Measurements from ENCODE around the gene IFNK. TPM values are rescaled to one million over a fixed set of nuclear protein-coding genes. Genes with fewer than 3 reads are reported as not detected.

The IFNK gene, protein sequence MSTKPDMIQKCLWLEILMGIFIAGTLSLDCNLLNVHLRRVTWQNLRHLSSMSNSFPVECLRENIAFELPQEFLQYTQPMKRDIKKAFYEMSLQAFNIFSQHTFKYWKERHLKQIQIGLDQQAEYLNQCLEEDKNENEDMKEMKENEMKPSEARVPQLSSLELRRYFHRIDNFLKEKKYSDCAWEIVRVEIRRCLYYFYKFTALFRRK
- not detected for total RNA-seq

DNA sequence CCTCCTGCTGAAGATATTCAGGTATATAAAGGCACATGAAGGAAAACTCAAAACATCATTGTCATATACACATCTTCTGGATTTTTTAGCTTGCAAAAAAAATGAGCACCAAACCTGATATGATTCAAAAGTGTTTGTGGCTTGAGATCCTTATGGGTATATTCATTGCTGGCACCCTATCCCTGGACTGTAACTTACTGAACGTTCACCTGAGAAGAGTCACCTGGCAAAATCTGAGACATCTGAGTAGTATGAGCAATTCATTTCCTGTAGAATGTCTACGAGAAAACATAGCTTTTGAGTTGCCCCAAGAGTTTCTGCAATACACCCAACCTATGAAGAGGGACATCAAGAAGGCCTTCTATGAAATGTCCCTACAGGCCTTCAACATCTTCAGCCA, at the start of gene IFNK:
Gene IFNK, plus strand, starts transcription at position 55 of the 400 bp plus-strand sequence. Its CDS starts 47 bp downstream, at position 102.
- no peaks in the 10 kb centered on the region for H3K9me3 ChIP-seq (ENCODE audit: low read depth, low read length)
- no peaks in the 10 kb centered on the region for H3K27me3 ChIP-seq (ENCODE audit: insufficient read depth, low read length)
- no peak within 1 kb of the TSS for H3K4me3 ChIP-seq (ENCODE audit: low read length)
- H3K4me1 ChIP-seq (ENCODE audit: insufficient read depth, low read length), result peaks cover 11% of the 10 kb centered on the region

DNA sequence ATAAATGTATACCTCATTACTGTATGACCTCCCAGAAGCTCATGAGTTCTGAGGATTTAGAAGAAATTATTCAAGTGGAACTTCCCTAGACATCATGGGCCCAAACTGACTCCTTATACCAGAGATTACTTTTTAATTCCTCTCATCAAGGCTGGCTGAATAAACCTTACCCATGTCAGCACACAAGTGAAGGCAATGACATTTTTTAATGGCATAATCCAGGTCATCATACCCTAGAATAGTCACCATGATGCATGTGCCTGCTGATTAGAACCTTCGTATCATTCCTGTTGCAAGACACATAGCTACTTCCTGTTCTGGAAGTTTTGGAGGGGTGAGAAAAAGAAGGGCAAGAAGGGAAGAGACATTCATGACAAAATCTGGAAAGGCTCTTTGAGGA, 49.8 kb upstream of the IFNK start:
- Histone ChIP-seq H3K27me3 (ENCODE audit: insufficient read depth, low read length) (no peaks in the 10 kb centered on the region), H3K4me1 (ENCODE audit: insufficient read depth, low read length) (peaks cover 14% of the 10 kb centered on the region), H3K9me3 (ENCODE audit: low read depth, low read length) (peaks cover 9% of the 10 kb centered on the region), H3K4me3 (ENCODE audit: low read length) (no peak overlapping the region)

DNA sequence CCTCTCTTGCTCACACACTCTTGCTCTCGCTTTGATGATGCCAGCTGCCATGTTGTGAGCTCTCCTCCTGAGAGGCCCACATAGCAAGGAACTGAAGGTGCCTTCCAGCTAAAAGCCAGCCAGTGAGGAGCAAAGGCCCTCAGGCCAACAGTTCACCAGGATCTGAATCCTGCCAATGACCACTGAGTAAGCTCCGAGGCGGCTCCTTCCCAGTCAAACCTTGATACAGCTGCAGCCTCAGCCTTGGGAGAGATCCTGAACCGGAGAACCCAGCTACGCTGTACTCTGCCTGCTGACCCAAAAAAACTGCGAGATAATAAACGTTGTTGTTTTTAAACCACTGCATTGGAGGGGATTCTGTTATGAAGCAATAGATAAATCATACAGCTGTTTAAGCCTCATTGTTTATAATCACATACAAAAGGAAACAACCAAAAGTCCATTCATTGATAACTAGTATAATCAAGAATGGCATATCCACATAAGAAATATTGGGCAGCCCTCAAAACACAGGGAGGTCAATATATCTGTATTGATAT, 49.0 kb upstream of the IFNK start:
- no peaks in the 10 kb centered on the region for H3K27me3 ChIP-seq (ENCODE audit: insufficient read depth, low read length)
- H3K9me3 ChIP-seq (ENCODE audit: low read depth, low read length), result peaks cover 9% of the 10 kb centered on the region
- H3K4me3 ChIP-seq (ENCODE audit: low read length), result no peak overlapping the region
- peaks cover 16% of the 10 kb centered on the region for H3K4me1 ChIP-seq (ENCODE audit: insufficient read depth, low read length)

DNA sequence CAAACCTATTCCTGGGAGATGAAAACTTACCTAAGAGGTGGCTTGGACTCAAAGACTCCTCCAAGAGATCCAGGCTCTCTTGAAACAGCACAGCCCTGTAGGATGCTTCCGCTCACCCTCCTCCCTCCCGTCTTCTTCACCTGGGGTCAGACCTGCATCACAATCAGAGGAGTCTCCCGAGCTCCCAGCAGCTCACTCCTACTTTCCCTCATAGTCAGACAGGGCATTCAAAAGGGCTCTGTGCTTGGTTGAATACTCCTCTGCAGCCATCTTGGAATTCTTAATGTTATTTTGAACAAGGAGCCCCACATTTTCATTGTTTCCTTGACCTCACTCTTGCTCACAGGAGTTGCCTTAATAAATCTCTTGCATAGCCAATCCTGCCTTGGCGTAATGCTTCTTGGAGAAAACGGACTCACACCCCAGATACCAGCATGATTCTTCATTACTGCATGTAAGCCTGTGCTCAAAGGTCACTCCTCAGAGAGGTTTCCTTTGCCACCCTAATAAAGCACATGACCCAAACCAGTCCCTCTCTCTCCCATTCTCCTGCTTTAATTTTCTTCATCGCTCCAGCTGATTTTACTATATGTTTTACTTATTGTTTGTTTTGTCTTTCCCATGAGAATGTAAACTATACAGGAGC, 47.1 kb upstream of the IFNK start:
- Histone ChIP-seq H3K27me3 (ENCODE audit: insufficient read depth, low read length) (no peaks in the 10 kb centered on the region), H3K4me3 (ENCODE audit: low read length) (no peak overlapping the region), H3K9me3 (ENCODE audit: low read depth, low read length) (peaks cover 9% of the 10 kb centered on the region), H3K4me1 (ENCODE audit: insufficient read depth, low read length) (peaks cover 12% of the 10 kb centered on the region)

DNA sequence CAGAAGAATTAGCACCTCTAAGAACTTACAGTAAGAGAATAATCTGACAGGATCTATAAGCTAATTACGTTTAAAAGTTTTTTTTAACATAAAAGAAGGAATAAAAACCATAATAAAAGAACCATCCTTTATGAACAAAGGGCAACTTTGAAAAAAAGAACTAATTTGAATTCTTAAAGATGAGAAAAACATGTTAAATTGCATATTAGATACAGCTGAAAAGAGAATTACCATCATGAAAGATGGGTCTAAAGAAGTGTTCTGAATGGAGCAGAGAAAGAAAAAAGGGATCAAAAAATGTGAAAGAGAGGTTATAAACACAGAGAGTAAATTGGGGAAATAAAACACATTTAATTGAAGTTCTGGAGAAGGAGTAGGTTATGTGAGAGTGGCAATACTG, 45.8 kb upstream of the IFNK start:
- Histone ChIP-seq H3K4me1 (ENCODE audit: insufficient read depth, low read length) (peaks cover 19% of the 10 kb centered on the region), H3K9me3 (ENCODE audit: low read depth, low read length) (peaks cover 9% of the 10 kb centered on the region), H3K27me3 (ENCODE audit: insufficient read depth, low read length) (no peaks in the 10 kb centered on the region), H3K4me3 (ENCODE audit: low read length) (no peak overlapping the region)

DNA sequence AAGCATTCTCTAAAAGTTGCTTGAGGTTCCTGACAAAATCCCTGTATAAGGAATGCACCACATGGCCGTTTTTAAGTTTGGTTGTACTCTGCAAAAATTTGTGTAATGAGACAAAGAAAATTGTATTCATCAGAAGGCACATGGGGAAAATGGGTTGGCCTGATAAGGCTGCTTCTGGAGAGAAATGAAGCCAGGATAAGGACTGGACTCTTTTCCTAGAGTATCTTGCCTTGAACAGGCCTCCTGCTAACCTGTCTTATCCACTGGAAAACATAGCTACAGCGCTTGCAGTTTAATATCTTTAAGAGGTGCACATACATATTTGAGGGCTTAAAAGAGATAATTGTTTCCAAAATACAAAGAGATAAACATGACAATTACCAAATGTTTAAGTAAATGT, 41.4 kb upstream of the IFNK start:
- Histone ChIP-seq H3K4me1 (ENCODE audit: insufficient read depth, low read length) (peaks cover 35% of the 10 kb centered on the region), H3K4me3 (ENCODE audit: low read length) (no peak overlapping the region), H3K9me3 (ENCODE audit: low read depth, low read length) (peaks cover 9% of the 10 kb centered on the region), H3K27me3 (ENCODE audit: insufficient read depth, low read length) (no peaks in the 10 kb centered on the region)

DNA sequence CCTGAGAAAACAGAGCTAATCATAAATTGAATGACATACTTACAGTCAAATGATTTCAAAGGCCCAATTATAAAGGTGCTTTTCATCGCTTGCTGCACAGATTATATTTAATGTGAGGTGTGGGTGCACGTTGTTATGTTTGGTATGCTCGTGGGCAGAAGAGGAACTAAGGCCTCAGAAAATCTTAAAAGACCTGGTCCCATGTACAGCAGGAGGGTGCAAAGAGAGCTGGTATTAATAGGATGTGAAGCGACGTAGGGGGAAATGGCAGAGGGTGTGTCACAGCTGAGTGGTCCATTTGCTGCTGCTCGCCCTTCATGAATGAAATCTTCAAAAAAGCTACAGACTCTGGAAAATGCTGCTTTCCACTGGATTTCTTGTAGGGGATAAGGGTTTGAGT, 40.5 kb upstream of the IFNK start:
- H3K9me3 ChIP-seq (ENCODE audit: low read depth, low read length), result peaks cover 4% of the 10 kb centered on the region
- no peaks in the 10 kb centered on the region for H3K27me3 ChIP-seq (ENCODE audit: insufficient read depth, low read length)
- no peak overlapping the region for H3K4me3 ChIP-seq (ENCODE audit: low read length)
- peaks cover 39% of the 10 kb centered on the region for H3K4me1 ChIP-seq (ENCODE audit: insufficient read depth, low read length)

DNA sequence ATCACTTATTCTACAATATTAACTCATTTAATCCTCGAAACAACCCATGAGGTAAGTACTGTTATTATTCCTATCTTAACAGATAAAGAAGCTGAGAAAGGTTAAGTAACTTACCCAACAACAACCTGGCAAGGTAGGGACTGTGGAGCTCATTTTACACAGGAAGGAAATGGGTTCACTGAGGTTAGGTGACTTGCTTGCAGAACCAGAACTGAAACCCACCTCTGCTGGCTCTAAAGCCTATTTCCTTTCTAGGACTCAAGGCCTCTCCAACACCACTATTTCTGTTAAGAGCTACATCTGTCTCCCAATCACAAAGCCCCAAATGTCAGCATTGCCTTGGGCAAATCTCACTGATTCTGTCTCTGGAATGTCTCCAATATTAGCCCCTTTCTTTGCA, 38.9 kb upstream of the IFNK start:
- Histone ChIP-seq H3K4me3 (ENCODE audit: low read length) (no peak overlapping the region), H3K4me1 (ENCODE audit: insufficient read depth, low read length) (peaks cover 45% of the 10 kb centered on the region), H3K9me3 (ENCODE audit: low read depth, low read length) (no peaks in the 10 kb centered on the region), H3K27me3 (ENCODE audit: insufficient read depth, low read length) (no peaks in the 10 kb centered on the region)

DNA sequence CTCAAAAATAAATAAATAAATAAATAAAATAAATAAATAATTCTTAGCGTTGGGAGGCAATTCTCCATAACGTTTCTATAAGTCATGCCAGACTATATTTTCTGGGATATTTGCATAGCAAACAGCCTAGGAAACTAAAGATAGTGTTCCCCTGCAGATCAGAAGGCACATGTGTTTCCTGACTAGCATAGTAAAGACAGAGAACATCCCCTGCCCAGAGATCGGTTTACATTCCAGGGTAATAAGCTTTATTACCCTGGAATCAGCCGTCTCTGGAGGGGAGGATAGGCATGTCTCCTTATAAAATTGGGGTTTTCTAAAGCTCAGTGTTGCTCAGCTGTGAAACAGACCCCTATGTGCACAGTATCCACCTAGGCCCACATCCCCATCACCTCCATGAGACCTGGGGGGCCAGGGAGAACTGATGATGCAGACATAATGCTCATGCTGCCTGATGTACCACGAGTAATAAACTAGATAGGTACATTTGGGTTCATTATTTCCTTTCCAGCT, 36.9 kb upstream of the IFNK start:
- H3K9me3 ChIP-seq (ENCODE audit: low read depth, low read length), result no peaks in the 10 kb centered on the region
- no peak overlapping the region for H3K4me3 ChIP-seq (ENCODE audit: low read length)
- no peaks in the 10 kb centered on the region for H3K27me3 ChIP-seq (ENCODE audit: insufficient read depth, low read length)

DNA sequence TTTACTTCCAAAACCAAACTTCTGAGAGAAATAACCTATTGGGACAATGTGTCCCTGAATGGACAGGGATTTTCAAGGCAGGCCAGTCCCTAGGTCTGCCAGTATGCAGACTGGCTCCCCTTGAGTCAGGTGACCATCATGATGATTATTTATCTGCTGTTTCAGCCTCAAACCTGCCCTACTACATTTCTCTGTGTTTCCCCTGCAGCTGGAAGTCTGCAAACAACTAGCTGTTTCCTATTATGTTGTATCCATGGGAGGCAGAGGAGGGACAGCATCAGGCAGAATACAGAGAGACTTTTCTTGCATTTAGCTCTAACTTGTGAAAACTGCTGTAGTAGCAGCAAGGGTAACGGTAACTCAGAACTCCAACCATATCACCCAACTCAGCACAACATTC, 36.2 kb upstream of the IFNK start:
- H3K4me3 ChIP-seq (ENCODE audit: low read length), result no peak overlapping the region
- no peaks in the 10 kb centered on the region for H3K27me3 ChIP-seq (ENCODE audit: insufficient read depth, low read length)
- no peaks in the 10 kb centered on the region for H3K9me3 ChIP-seq (ENCODE audit: low read depth, low read length)
- peaks cover 46% of the 10 kb centered on the region for H3K4me1 ChIP-seq (ENCODE audit: insufficient read depth, low read length)

More for the DNA sequence above, 36.9 kb upstream of the IFNK start:
- H3K4me1 ChIP-seq (ENCODE audit: insufficient read depth, low read length), result peaks cover 52% of the 10 kb centered on the region

DNA sequence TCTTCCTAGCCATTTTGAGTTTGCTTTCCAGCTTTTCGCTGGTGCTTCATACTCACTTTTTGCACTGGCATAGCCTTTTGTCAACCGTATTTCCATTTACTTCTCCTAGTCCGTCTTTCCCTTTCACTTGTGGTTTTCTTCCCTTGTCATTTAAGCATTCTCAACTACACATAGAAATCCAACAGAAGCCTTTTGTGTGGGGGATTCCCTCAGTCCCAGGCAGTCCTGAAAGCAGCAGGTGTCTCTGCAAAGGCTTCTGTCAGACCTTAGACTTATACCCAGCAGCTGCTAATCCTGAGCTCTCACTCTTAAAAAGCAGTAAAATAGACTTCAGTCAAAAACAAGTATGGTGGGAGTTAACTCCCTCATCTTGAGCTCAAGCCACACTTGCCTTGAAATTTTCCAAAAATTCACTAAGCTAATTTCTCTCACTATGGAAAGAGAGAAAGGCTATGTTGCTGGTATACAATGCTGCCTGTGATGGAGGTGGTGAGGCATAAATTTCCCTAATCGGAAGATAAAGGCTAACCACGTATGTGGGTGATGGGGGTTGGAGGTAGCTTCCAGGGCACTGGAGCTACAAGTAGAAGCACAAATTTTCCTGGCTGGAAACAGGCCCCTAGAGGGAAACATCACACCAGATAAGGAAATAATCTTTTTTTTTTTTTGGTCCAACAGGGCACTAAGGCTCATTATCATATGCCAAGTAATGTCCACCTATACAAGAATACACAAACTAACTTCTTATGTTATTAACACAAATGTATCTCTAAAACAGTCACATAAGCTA, 34.8 kb upstream of the IFNK start:
- Histone ChIP-seq H3K4me1 (ENCODE audit: insufficient read depth, low read length) (peaks cover 40% of the 10 kb centered on the region), H3K4me3 (ENCODE audit: low read length) (no peak overlapping the region), H3K27me3 (ENCODE audit: insufficient read depth, low read length) (no peaks in the 10 kb centered on the region), H3K9me3 (ENCODE audit: low read depth, low read length) (no peaks in the 10 kb centered on the region)

DNA sequence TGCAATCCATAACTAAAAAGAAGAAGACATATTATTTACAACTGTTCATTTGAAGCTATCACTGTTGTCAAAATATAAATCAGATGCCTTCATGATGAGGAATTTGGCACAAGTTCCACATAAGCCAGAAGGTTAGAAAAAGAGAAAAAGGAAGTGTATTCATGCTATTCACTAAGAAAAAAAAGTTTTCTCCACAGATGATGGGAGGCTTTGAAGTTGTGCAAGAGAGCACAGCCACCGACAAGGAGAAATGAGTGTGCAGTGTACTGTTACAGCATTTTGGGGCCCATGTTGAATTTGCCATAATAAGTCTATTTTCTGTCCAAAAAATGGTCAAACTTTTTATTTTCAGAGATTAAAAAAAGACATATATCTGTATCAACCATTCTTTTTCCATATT, 32.9 kb upstream of the IFNK start:
- no peak overlapping the region for H3K4me3 ChIP-seq (ENCODE audit: low read length)
- no peaks in the 10 kb centered on the region for H3K9me3 ChIP-seq (ENCODE audit: low read depth, low read length)
- no peaks in the 10 kb centered on the region for H3K27me3 ChIP-seq (ENCODE audit: insufficient read depth, low read length)
- peaks cover 34% of the 10 kb centered on the region for H3K4me1 ChIP-seq (ENCODE audit: insufficient read depth, low read length)

DNA sequence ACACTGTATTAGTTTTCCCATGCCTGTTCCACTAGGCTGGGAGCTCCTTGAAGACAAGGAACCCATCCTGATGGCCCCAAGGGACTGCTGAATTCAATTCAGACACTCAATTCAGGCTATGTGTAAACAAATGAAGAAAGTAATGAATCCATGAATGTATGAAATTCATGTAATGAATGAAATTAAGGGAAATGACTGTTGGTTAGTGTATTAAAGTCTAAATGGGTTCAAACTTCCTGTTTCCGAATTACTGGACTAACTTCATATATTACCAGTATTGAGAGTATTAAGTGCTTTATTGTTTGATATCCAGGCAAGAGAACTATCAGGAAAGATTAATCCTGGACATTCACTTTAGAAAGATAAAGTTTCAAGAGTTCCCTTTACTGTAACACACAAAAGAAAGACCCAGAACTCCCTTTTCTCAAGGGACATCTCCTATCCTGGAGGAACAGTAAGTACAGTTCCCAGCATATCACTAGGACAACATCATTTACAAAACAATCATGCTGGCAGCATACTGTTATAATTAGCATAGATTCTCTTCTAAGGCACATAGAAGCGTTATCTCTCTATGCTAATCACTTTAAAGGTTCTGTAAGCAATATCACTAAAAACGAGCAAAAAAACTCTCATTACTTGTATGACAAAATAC, 28.5 kb upstream of the IFNK start:
- Histone ChIP-seq H3K27me3 (ENCODE audit: insufficient read depth, low read length) (no peaks in the 10 kb centered on the region), H3K9me3 (ENCODE audit: low read depth, low read length) (no peaks in the 10 kb centered on the region), H3K4me3 (ENCODE audit: low read length) (no peak overlapping the region), H3K4me1 (ENCODE audit: insufficient read depth, low read length) (peaks cover 12% of the 10 kb centered on the region)

DNA sequence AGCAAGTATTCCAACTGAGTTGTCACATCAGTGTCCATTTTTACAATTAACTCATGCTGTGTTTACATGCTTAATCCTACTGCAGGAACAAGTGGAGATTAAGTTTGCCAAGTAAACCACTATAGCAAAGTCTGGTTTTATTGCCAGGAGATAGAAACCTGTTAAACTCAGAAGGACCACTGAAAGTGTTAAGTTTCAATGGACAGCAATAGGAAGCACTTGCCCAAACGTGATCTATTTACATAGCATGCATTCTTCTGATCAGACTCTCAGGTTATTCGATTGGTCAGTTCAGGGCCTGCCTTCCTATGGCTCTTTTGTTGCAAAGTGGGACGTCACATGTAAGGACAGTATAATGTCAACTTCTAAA, 28.0 kb upstream of the IFNK start:
- H3K9me3 ChIP-seq (ENCODE audit: low read depth, low read length), result no peaks in the 10 kb centered on the region
- H3K27me3 ChIP-seq (ENCODE audit: insufficient read depth, low read length), result no peaks in the 10 kb centered on the region
- no peak overlapping the region for H3K4me3 ChIP-seq (ENCODE audit: low read length)
- peaks cover 10% of the 10 kb centered on the region for H3K4me1 ChIP-seq (ENCODE audit: insufficient read depth, low read length)

All from mononuclear cell (primary cell).